Measurements from ENCODE around the gene OR14I1.

Gene OR14I1

DNA sequence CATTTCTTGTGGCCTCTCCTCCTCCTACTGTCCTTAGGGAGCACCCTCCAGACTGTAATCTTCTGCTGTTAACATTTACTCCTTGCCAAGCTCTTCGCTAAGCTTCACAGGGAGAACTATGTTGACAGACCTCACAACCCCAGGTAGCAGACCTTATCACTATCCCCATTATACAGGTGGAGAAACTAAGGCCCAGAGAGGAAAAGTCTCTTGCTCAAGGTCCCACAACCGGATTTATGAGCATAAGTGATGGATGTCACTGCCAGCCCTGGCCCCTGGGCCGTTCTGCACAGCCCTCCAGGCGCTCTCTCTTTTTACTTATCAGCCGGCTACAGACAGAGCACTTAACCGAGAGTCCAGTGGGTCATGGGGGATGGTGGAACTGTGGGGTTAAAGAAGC lies 34.9 kb upstream of the OR14I1 start:
- TF ChIP-seq, protein P1, sequence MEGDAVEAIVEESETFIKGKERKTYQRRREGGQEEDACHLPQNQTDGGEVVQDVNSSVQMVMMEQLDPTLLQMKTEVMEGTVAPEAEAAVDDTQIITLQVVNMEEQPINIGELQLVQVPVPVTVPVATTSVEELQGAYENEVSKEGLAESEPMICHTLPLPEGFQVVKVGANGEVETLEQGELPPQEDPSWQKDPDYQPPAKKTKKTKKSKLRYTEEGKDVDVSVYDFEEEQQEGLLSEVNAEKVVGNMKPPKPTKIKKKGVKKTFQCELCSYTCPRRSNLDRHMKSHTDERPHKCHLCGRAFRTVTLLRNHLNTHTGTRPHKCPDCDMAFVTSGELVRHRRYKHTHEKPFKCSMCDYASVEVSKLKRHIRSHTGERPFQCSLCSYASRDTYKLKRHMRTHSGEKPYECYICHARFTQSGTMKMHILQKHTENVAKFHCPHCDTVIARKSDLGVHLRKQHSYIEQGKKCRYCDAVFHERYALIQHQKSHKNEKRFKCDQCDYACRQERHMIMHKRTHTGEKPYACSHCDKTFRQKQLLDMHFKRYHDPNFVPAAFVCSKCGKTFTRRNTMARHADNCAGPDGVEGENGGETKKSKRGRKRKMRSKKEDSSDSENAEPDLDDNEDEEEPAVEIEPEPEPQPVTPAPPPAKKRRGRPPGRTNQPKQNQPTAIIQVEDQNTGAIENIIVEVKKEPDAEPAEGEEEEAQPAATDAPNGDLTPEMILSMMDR (IDR thresholded peaks at IDR 0.05; ENCODE audit: control insufficient read depth, extremely low read depth, insufficient read depth): no peak
- H3K4me3 ChIP-seq (ENCODE audit: low read depth, low read length): no peak overlapping the region
- no peak for DNase-seq (ENCODE audit: low read depth)

DNA sequence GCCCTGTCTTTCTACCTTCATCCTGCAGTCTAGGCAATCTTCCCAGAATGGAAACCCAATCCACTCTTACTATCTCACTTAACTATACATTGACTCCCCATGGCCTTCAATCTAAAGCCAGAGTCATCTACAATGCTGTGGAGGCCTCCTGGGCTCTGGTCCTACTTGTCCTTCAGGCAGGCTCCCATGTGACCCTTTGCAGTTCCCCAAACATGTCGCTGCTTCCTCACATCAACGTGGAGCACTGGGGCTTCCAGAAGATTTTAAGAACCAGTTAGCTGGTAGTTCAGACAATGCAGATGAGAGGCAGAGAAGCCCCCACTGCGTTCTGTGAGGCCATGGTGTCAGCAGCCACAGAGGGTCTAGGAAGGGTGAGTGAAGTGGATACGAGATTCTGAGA lies 34.4 kb upstream of the OR14I1 start:
- TF ChIP-seq, protein P1 (IDR thresholded peaks at IDR 0.05; ENCODE audit: control insufficient read depth, extremely low read depth, insufficient read depth): no peak
- no peak overlapping the region for H3K4me3 ChIP-seq (ENCODE audit: low read depth, low read length)

DNA sequence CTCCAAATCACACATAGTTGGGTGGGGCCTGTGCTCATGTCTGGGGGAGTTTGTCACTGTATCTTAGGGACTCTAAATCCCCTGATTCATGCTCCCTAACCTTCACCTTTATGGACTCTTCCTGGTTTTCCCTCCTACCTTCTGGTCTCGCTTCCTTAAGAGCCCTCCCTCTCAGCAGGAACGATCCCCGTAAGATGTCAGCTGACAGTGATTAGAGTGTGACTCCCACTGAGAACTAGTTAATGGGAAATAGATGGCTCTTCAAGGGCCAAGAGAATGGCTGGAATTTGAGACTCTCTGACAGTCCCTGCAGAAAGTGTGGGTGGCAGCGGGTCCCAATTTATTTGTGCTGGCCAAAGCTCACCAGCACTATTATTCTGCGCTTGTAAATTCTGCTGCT lies 31.0 kb upstream of the OR14I1 start:
- H3K4me3 ChIP-seq (ENCODE audit: low read depth, low read length): no peak overlapping the region
- TF ChIP-seq, protein P1 (IDR thresholded peaks at IDR 0.05; ENCODE audit: control insufficient read depth, extremely low read depth, insufficient read depth): no peak
- DNase-seq (ENCODE audit: low read depth): no peak

More for the DNA sequence above, 34.4 kb upstream of the OR14I1 start:
- DNase-seq (ENCODE audit: low read depth): no peak

DNA sequence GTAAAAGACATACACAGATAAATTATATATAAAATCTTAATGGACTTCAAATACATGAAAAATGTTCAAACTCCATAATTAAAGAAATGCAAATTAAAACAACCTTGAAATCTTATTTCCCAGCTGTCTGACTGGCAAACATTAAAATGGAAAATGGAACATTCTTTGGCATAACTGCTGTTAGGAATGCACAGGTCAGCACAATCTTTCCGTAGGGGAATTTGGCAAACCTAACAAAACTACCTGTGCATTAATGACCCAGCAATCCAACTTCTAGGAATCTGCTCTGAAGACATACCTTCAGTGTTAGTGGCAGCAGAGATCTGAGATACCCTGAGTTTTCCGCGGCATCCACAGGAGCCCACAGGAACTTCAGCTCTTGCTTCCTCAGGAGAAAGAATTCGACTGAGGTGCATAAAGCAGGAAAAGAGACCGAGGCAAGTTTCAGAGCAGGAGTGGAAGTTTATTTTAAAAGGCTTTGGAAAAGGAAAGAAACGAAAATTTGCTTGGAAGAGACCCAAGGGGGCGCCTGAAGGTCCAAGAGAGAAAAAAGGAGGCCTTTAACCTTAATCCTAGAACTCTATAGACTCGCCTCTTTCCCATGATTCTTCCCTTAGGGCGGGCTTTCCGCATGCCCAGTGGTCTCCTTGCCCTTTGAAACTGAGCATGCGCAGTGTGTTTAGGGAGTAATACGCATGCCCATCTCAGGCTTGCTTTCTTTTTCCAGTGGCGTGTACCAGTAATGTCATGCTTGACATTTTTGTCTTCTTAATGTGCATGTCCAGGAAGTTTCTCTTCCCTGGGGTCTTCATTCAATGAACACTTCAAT lies 28.2 kb upstream of the OR14I1 start:
- TF ChIP-seq, protein P1 (IDR thresholded peaks at IDR 0.05; ENCODE audit: control insufficient read depth, extremely low read depth, insufficient read depth): no peak
- H3K4me3 ChIP-seq (ENCODE audit: low read depth, low read length): peak overlapping the region; percentile 81

DNA sequence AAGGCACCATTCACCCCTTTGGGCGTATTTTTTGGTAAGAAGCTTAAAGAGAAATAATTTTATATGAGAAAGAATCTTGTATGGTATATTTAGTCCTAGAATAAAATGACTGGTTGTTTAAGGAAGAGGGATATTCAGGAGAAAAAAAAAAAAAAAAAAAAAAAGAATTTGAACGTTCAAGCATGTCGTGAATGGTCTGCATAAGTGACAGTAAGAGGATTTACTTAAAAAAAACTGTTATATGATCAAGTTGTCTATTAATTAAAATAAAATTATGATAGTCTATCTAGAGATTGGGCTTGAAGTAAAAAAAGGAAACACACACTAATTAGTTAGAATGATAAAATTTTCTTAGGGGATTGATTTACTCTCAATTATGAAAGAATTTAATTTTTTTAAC lies 11.7 kb upstream of the OR14I1 start:
- TF ChIP-seq, protein P1 (IDR thresholded peaks at IDR 0.05; ENCODE audit: control insufficient read depth, extremely low read depth, insufficient read depth): no peak
- no peak overlapping the region for H3K4me3 ChIP-seq (ENCODE audit: low read depth, low read length)
- DNase-seq (ENCODE audit: low read depth): no peak

More for the DNA sequence above, 28.2 kb upstream of the OR14I1 start:
- DNase-seq (ENCODE audit: low read depth): peak; percentile 88

DNA sequence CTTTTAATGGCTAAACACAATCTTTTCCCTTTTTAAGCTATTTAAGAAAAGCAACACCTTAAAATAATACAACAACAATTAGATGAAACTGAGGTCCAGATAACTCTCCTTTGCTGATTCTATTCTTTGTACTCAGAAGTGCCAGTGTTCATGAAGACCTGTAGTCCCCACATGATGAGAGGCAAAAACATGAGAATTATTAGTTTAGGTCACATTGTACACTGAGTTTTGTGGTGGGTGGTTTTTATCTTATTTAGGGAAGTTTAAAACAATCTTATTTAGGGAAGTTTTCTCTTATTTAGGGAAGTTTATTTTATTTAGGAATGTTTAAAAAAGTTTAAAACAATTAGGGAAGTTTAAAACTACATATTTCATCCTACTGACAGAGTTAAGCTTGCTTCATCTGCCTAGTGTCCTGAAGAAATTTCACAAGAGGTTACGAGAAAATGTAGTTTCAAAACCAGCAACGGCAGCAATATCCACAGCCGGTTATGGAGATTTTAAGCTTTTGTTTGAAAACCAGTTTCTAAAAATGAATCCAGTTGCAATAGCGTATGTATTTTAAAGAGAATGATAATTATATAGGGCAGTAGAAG lies 7.8 kb upstream of the OR14I1 start:
- no peak overlapping the region for H3K4me3 ChIP-seq (ENCODE audit: low read depth, low read length)
- no peak for DNase-seq (ENCODE audit: low read depth)
- TF ChIP-seq, protein P1 (IDR thresholded peaks at IDR 0.05; ENCODE audit: control insufficient read depth, extremely low read depth, insufficient read depth): no peak
